Measurements from ENCODE around the gene ZNF669. TPM values are rescaled to one million over a fixed set of nuclear protein-coding genes. Genes with fewer than 3 reads are reported as not detected.

The ZNF669 gene
- total RNA-seq, 2 donors from 2014 or later = 14.3 to 20.6 TPM

- TF ChIP-seq CTCF (conservative IDR thresholded peaks at IDR 0.05) = no peak
- peaks cover 44% of the 10 kb centered on the region for H3K9me3 Mint-ChIP-seq
- peaks cover 8% of the 10 kb centered on the region for H3K27me3 Mint-ChIP-seq (ENCODE audit: insufficient read depth)
- no peak for DNase-seq
- peak overlapping the region; percentile 96 for H3K27ac Mint-ChIP-seq
- H3K4me1 Mint-ChIP-seq = peaks cover 18% of the 10 kb centered on the region
- H3K4me3 ChIP-seq (ENCODE audit: low read length) = peak overlapping the region; percentile 96
- H3K36me3 ChIP-seq (ENCODE audit: control insufficient read depth, insufficient read depth, low read length) = peaks cover 21% of the 10 kb centered on the region
- peak overlapping the region; percentile 83 for H3K27ac ChIP-seq (ENCODE audit: low read depth, low read length)
- H3K4me3 Mint-ChIP-seq = peak overlapping the region; percentile 82
- H3K9me3 ChIP-seq (ENCODE audit: control insufficient read depth, low read length) = peaks cover 34% of the 10 kb centered on the region
- peaks cover 44% of the 10 kb centered on the region for H3K36me3 Mint-ChIP-seq (ENCODE audit: low read depth)
- H3K27me3 ChIP-seq (ENCODE audit: control insufficient read depth, insufficient read depth, low read length, poor library complexity, severe bottlenecking) = no peaks in the 10 kb centered on the region
- 0 to 4% methylated on average over 4 to 8 of the region's 8 CpGs for WGBS, 2 experiments (ENCODE audit: insufficient coverage in 1 of 2, insufficient read length in 1 of 2)
- H3K4me1 ChIP-seq (ENCODE audit: control insufficient read depth, insufficient read depth, low read length) = no peaks in the 10 kb centered on the region
- H3K9ac ChIP-seq (ENCODE audit: extremely low read depth, low read length, poor library complexity, severe bottlenecking) = peak overlapping the region; percentile 92
Observed at GRCh38 chr1:247077876-247078257, 26.3 kb downstream of the ZNF669 start.

GRCh38 chr1:247077213-247077612, 26.9 kb downstream of the ZNF669 start:
- no peak overlapping the region for H3K27ac Mint-ChIP-seq
- peak overlapping the region; percentile 82 for H3K4me3 Mint-ChIP-seq
- H3K27me3 ChIP-seq (ENCODE audit: control insufficient read depth, insufficient read depth, low read length, poor library complexity, severe bottlenecking) = no peaks in the 10 kb centered on the region
- peaks cover 6% of the 10 kb centered on the region for H3K27me3 Mint-ChIP-seq (ENCODE audit: insufficient read depth)
- TF ChIP-seq CTCF (conservative IDR thresholded peaks at IDR 0.05) = no peak
- H3K9me3 ChIP-seq (ENCODE audit: control insufficient read depth, low read length) = peaks cover 35% of the 10 kb centered on the region
- H3K27ac ChIP-seq (ENCODE audit: low read depth, low read length) = no peak overlapping the region
- peak overlapping the region; percentile 96 for H3K4me3 ChIP-seq (ENCODE audit: low read length)
- H3K9me3 Mint-ChIP-seq = peaks cover 46% of the 10 kb centered on the region
- peaks cover 47% of the 10 kb centered on the region for H3K36me3 Mint-ChIP-seq (ENCODE audit: low read depth)
- H3K9ac ChIP-seq (ENCODE audit: extremely low read depth, low read length, poor library complexity, severe bottlenecking) = peak overlapping the region; percentile 92
- H3K4me1 ChIP-seq (ENCODE audit: control insufficient read depth, insufficient read depth, low read length) = no peaks in the 10 kb centered on the region
- no peak for DNase-seq
- 88 to 98% methylated on average over 2 to 3 of the region's 3 CpGs for WGBS, 2 experiments (ENCODE audit: insufficient coverage in 1 of 2, insufficient read length in 1 of 2)
- H3K4me1 Mint-ChIP-seq = peaks cover 15% of the 10 kb centered on the region
- peaks cover 21% of the 10 kb centered on the region for H3K36me3 ChIP-seq (ENCODE audit: control insufficient read depth, insufficient read depth, low read length)

DNA sequence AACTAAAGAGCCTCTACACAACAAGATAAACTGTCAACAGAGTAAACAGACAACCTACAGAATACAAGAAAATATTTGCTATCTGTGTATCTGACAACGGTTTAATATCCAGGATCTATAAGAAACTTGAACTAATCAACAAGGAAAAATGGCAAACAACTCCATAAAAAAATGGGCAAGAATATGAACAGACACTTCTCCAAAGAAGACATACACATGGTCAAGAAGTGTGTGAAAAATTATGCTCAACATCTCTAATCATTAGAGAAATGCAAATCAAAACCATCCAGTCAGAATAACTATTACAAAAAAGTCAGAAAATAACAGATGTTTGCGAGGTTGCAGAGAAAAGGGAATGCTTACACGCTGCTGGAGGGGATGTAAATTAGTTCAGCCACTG, 33.5 kb downstream of the ZNF669 start:
- Mint-ChIP-seq H3K4me1 (peaks cover 4% of the 10 kb centered on the region), H3K27ac (no peak overlapping the region), H3K4me3 (no peak overlapping the region), H3K36me3 (ENCODE audit: low read depth) (peaks cover 65% of the 10 kb centered on the region), H3K27me3 (ENCODE audit: insufficient read depth) (no peaks in the 10 kb centered on the region), H3K9me3 (peaks cover 81% of the 10 kb centered on the region)
- TF ChIP-seq CTCF (conservative IDR thresholded peaks at IDR 0.05) = no peak
- H3K9me3 ChIP-seq (ENCODE audit: control insufficient read depth, low read length) = peaks cover 83% of the 10 kb centered on the region
- H3K27ac ChIP-seq (ENCODE audit: low read depth, low read length) = no peak overlapping the region
- DNase-seq = no peak
- H3K9ac ChIP-seq (ENCODE audit: extremely low read depth, low read length, poor library complexity, severe bottlenecking) = no peak overlapping the region
- H3K27me3 ChIP-seq (ENCODE audit: control insufficient read depth, insufficient read depth, low read length, poor library complexity, severe bottlenecking) = no peaks in the 10 kb centered on the region
- 40 to 65% methylated on average over 1 to 3 of the region's 3 CpGs for WGBS, 2 experiments (ENCODE audit: insufficient coverage in 1 of 2, insufficient read length in 1 of 2)
- H3K36me3 ChIP-seq (ENCODE audit: control insufficient read depth, insufficient read depth, low read length) = peaks cover 21% of the 10 kb centered on the region
- no peaks in the 10 kb centered on the region for H3K4me1 ChIP-seq (ENCODE audit: control insufficient read depth, insufficient read depth, low read length)
- H3K4me3 ChIP-seq (ENCODE audit: low read length) = no peak overlapping the region

Measured in endodermal cell (in vitro differentiated cells).